HCT116 (cell line): Measurements from ENCODE around the gene KCNAB2. TPM values are rescaled to one million over a fixed set of nuclear protein-coding genes. Genes with fewer than 3 reads are reported as not detected.

ENCODE experiments used
- ATAC-seq: fragments of 200-7000 bp; cut with Tn5 transposase; 2 replicates; pipeline ENCODE4 v1.9.1; 2020; ENCODE audit warnings: mild to moderate bottlenecking, moderate library complexity
- BruUV-seq: library from RNA; stranded (reverse); fragments of 400-500 nt; replicated peaks from 2 replicates; lab custom pipeline; 2021; lab: Mats Ljungman, UMichigan
- CTCF ChIA-PET: fragments of 300-600 bp; sonication (Branson Sonifier 250); formaldehyde crosslinking; loops from one replicate; lab custom pipeline; 2021; ENCODE audit warnings: antibody characterized with exemption; lab: Charles Lee
- POLR2A ChIA-PET: fragments of 300-600, 350-600 bp; sonication (Branson Sonifier 250); formaldehyde crosslinking; loops from one replicate; lab custom pipeline; 2021; ENCODE audit warnings: antibody characterized with exemption; lab: Charles Lee
- RAD21 ChIA-PET, 2 experiments: fragments of 300-600 bp; sonication (Branson Sonifier 250); formaldehyde crosslinking; loops; one replicate each; lab custom pipeline; 2023; ENCODE audit warnings: low total read pairs in 2 of 2; ENCODE audit not compliant: uncharacterized antibody in 2 of 2, unreplicated experiment in 2 of 2, low non-redundant PET in 1 of 2; lab: Charles Lee
- DNase-seq: peaks from one replicate; pipeline ENCODE4 v3.0.0-alpha.2; 2010; ENCODE audit warnings: low read depth, low spot score
- H2AFZ ChIP-seq: fragments of 200-600 bp; shearing (Covaris generic), sonication (generic); 2 replicates; pipeline ENCODE4 v1.6.1; 2017; ENCODE audit warnings: low read depth, mixed run types, mixed read lengths, antibody characterized with exemption, low read length; ENCODE audit not compliant: poor library complexity, severe bottlenecking
- H3K27ac ChIP-seq: 2 replicates; pipeline ENCODE4 v1.5.1; 2012; ENCODE audit warnings: low read depth, low read length
- H3K27me3 ChIP-seq: fragments of 200-600 bp; sonication (generic); 2 replicates; pipeline ENCODE4 v1.6.1; 2016; ENCODE audit warnings: mixed run types, low read length, mixed read lengths; ENCODE audit not compliant: insufficient read depth
- H3K36me3 ChIP-seq, 2 experiments: fragments of 200-500 bp in 1 of 2; fragments of 200-600 bp in 1 of 2; sonication (Bioruptor generic) in 1 of 2; sonication (generic) in 1 of 2; 2 replicates each; pipeline versions ENCODE4 v1.5.1 to v1.6.1; 2014 to 2016; ENCODE audit warnings: low read length in 2 of 2, inconsistent platforms in 1 of 2, mixed read lengths in 1 of 2, mixed run types in 1 of 2; ENCODE audit not compliant: insufficient read depth in 2 of 2, control insufficient read depth in 1 of 2
- H3K4me1 ChIP-seq, 2 experiments: fragments of 200-600 bp in 1 of 2; sonication (generic) in 1 of 2; 2 replicates each; pipeline versions ENCODE4 v1.5.1 to v1.6.1; 2012 to 2017; ENCODE audit warnings: low read length in 2 of 2, inconsistent platforms in 1 of 2, mild to moderate bottlenecking in 1 of 2, mixed read lengths in 1 of 2, mixed run types in 1 of 2, moderate library complexity in 1 of 2; ENCODE audit not compliant: insufficient read depth in 2 of 2, control insufficient read depth in 1 of 2
- H3K4me2 ChIP-seq: fragments of 200-600 bp; sonication (generic); 2 replicates; pipeline ENCODE4 v1.6.1; 2017; ENCODE audit warnings: mixed run types, low read length, mixed read lengths
- H3K4me3 ChIP-seq, 2 experiments: fragments of 200-600 bp in 1 of 2; sonication (generic) in 1 of 2; replicated peaks in 1 of 2; 2 replicates each; pipeline ENCODE4 v1.5.1; 2011 to 2016; ENCODE audit warnings: low read length in 2 of 2, control low read depth in 1 of 2, low read depth in 1 of 2, mild to moderate bottlenecking in 1 of 2, mixed read lengths in 1 of 2, mixed run types in 1 of 2
- H3K79me2 ChIP-seq: fragments of 200-600 bp; sonication (generic); 2 replicates; pipeline ENCODE4 v1.6.1; 2017; ENCODE audit warnings: mild to moderate bottlenecking, mixed run types, low read length, moderate library complexity, mixed read lengths; ENCODE audit not compliant: insufficient read depth
- H3K9ac ChIP-seq: fragments of 200-600 bp; sonication (generic); 2 replicates; pipeline ENCODE4 v1.6.1; 2016; ENCODE audit warnings: low read length, mixed read lengths
- H3K9me2 ChIP-seq: fragments of 200-600 bp; sonication (generic), shearing (Covaris generic); 2 replicates; pipeline ENCODE4 v1.6.1; 2017; ENCODE audit warnings: mixed run types, mild to moderate bottlenecking, moderate library complexity; ENCODE audit not compliant: insufficient read depth
- H3K9me3 ChIP-seq, 2 experiments: fragments of 200-500 bp in 1 of 2; fragments of 200-600 bp in 1 of 2; sonication (Bioruptor generic) in 1 of 2; sonication (generic) in 1 of 2; 2 replicates each; pipeline ENCODE4 v1.6.1; 2014 to 2017; ENCODE audit warnings: low read length in 2 of 2, mixed read lengths in 2 of 2, inconsistent platforms in 1 of 2, low read depth in 1 of 2, mild to moderate bottlenecking in 1 of 2, mixed run types in 1 of 2, moderate library complexity in 1 of 2; ENCODE audit not compliant: control insufficient read depth in 1 of 2, insufficient read depth in 1 of 2
- H4K20me1 ChIP-seq: fragments of 200-600 bp; sonication (generic), shearing (Covaris generic); 2 replicates; pipeline ENCODE4 v1.6.1; 2017; ENCODE audit warnings: mixed run types, mild to moderate bottlenecking, moderate library complexity; ENCODE audit not compliant: insufficient read depth
- CBX3 ChIP-seq: IDR thresholded peaks from 2 replicates; pipeline ENCODE4 v1.6.1; 2012; ENCODE audit warnings: low read depth
- CEBPB ChIP-seq: IDR thresholded peaks from 2 replicates; pipeline ENCODE4 v1.6.1; 2012; ENCODE audit warnings: low read depth
- ELF1 ChIP-seq: IDR thresholded peaks from 2 replicates; pipeline ENCODE4 v1.6.1; 2012; ENCODE audit warnings: low read depth, borderline replicate concordance
- EZH2 ChIP-seq: fragments of 200-600 bp; sonication (generic); IDR thresholded peaks from 2 replicates; pipeline ENCODE4 v1.6.1; 2017; ENCODE audit warnings: antibody characterized with exemption, mixed run types
- EZH2phosphoT487 ChIP-seq: fragments of 200-600 bp; IDR thresholded peaks from 2 replicates; pipeline ENCODE4 v1.6.1; 2018; ENCODE audit warnings: antibody characterized with exemption, borderline replicate concordance
- POLR2A ChIP-seq: IDR thresholded peaks from 2 replicates; pipeline ENCODE4 v1.7.0; 2011; ENCODE audit warnings: borderline replicate concordance; ENCODE audit not compliant: insufficient read depth, insufficient read length; ENCODE audit errors: extremely low read depth
- POLR2AphosphoS5 ChIP-seq: IDR thresholded peaks from 2 replicates; pipeline ENCODE4 v1.6.1; 2011; ENCODE audit warnings: mild to moderate bottlenecking, low read depth, low read length, moderate library complexity
- RAD21 ChIP-seq: IDR thresholded peaks from 2 replicates; pipeline ENCODE4 v1.6.1; 2012; ENCODE audit warnings: low read depth, mild to moderate bottlenecking
- REST ChIP-seq: IDR thresholded peaks from 2 replicates; pipeline ENCODE4 v1.6.1; 2012; ENCODE audit warnings: low read depth
- SIN3A ChIP-seq: IDR thresholded peaks from 2 replicates; pipeline ENCODE4 v1.6.1; 2012; ENCODE audit warnings: low read depth
- TCF7L2 ChIP-seq: IDR thresholded peaks from 2 replicates; pipeline ENCODE4 v1.7.0; 2011; ENCODE audit warnings: borderline replicate concordance, inconsistent platforms; ENCODE audit not compliant: insufficient read depth, insufficient read length; ENCODE audit errors: extremely low read depth
- YY1 ChIP-seq: IDR thresholded peaks from 2 replicates; pipeline ENCODE4 v1.6.1; 2011; ENCODE audit warnings: low read length, low read depth, moderate library complexity, mild to moderate bottlenecking; ENCODE audit not compliant: insufficient replicate concordance; ENCODE audit errors: extremely low read depth
- ZFX ChIP-seq: fragments of 450-650 bp; IDR thresholded peaks from 2 replicates; pipeline ENCODE4 v1.6.1; 2017
- intact Hi-C: fragments of 100-400 bp; cut with micrococcal nuclease; formaldehyde crosslinking; loops from 2 replicates; pipeline ENCODE4 v1.10.0; 2022
- total RNA-seq: library from RNA; stranded (reverse); gene quantifications from one replicate; pipeline ENCODE4 v1.2.1, GENCODE V29; 2021; ENCODE audit not compliant: unreplicated experiment
- TF ChIP-seq, protein P1 (sequence below): IDR thresholded peaks from 2 replicates; pipeline ENCODE4 v1.6.1; 2012
- TF ChIP-seq, protein P2 (sequence below), 3 experiments: fragments of 200-600 bp in 1 of 3; sonication (generic) in 1 of 3; IDR thresholded peaks in 2 of 3; conservative IDR thresholded peaks in 1 of 3; 2 replicates each; pipeline ENCODE4 v1.5.1; 2012 to 2017; ENCODE audit warnings: low read depth in 2 of 3, low read length in 2 of 3, antibody characterized with exemption in 1 of 3, borderline replicate concordance in 1 of 3, control low read depth in 1 of 3, mild to moderate bottlenecking in 1 of 3, mixed read lengths in 1 of 3, mixed run types in 1 of 3, moderate library complexity in 1 of 3; ENCODE audit not compliant: insufficient read depth in 1 of 3

Gene KCNAB2
- total RNA-seq, 1 experiment from 2014 or later: 18.1 TPM

DNA sequence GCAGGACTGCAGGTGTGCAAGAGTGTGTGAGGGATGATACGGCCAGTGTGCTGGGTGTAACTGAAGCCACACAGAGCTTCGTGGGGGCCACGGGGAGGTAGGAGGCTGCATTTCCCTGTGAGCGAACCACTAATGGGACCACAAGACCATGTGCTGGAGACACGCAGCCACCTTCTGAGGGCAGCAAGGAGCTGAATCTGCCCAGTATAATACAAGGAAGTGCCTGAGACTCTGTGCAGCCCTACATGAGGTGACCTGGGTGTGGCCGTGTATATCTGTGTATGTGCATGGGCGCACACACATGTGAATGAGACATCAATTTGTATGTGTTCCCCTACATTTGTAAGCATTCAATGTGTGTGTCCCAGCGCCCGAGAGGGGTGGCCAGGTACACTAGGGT, 83.6 kb downstream of the KCNAB2 start:
- Histone ChIP-seq H3K27ac (no peak overlapping the region), H3K9me2 (no peaks in the 10 kb centered on the region), H2AFZ (no peak overlapping the region), H3K27me3 (no peaks in the 10 kb centered on the region), H4K20me1 (no peaks in the 10 kb centered on the region), H3K4me3 (no peak overlapping the region), H3K4me1 (peaks cover 8 to 15% of the 10 kb centered on the region in 2 experiments; a peak in 3 of 4 replicates), H3K79me2 (no peaks in the 10 kb centered on the region), H3K36me3 (no peaks in the 10 kb centered on the region)
- RAD21 ChIA-PET: no interaction called here
- intact Hi-C loops: no loop called here
- BruUV-seq: no TSS peak
- no peak for DNase-seq
- CTCF ChIA-PET: no interaction called here
- POLR2A ChIA-PET: no interaction called here
- TF ChIP-seq, protein P1, sequence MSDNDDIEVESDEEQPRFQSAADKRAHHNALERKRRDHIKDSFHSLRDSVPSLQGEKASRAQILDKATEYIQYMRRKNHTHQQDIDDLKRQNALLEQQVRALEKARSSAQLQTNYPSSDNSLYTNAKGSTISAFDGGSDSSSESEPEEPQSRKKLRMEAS: no peak
- no peak for TF ChIP-seq CEBPB
- TF ChIP-seq SIN3A: no peak
- TF ChIP-seq CBX3: no peak
- no peak for TF ChIP-seq ELF1
- TF ChIP-seq, all 23 proteins: peak for 0
- ATAC-seq: no peak
- Histone ChIP-seq H3K4me2 (no peak overlapping the region), H3K9ac (no peak overlapping the region), H3K9me3 (peaks cover 0 to 8% of the 10 kb centered on the region in 2 experiments; a peak in 2 of 4 replicates)

DNA sequence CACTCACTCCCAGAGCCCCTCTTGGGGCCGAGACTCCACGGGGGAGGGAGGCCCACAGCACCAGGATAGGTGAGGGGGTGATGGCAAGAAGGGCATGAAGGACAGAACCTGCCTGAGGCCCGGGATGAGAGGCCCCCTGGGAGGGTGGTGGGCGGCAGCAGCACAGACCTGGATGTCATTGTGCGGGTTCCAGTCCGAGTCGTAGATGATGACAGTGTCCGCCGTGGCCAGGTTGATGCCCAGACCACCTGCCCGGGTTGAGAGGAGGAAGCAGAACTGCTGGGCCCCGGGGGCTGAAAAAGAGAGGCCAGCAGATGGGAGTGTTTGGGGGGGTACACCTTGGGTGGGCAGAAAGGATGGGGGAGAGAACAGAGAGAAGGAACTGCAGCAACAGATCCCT, 84.3 kb downstream of the KCNAB2 start:
- ChIA-PET POLR2A (no interaction called here), RAD21 (no interaction called here)
- Histone ChIP-seq H3K27ac (no peak overlapping the region), H2AFZ (no peak overlapping the region), H3K9me3 (peaks cover 0 to 8% of the 10 kb centered on the region in 2 experiments; a peak in 2 of 4 replicates), H3K4me2 (no peak overlapping the region), H3K9me2 (no peaks in the 10 kb centered on the region), H3K9ac (no peak overlapping the region), H3K4me3 (no peak overlapping the region), H3K4me1 (peaks cover 8 to 15% of the 10 kb centered on the region in 2 experiments; a peak in 3 of 4 replicates), H3K36me3 (no peaks in the 10 kb centered on the region)
- DNase-seq: no peak
- BruUV-seq: no TSS peak
- TF ChIP-seq TCF7L2 (no peak), REST (no peak), POLR2A (no peak), YY1 (no peak), RAD21 (no peak), EZH2 (no peak), POLR2AphosphoS5 (no peak), ZFX (no peak), ELF1 (no peak), CBX3 (no peak), EZH2phosphoT487 (no peak)
- TF ChIP-seq, protein P2, sequence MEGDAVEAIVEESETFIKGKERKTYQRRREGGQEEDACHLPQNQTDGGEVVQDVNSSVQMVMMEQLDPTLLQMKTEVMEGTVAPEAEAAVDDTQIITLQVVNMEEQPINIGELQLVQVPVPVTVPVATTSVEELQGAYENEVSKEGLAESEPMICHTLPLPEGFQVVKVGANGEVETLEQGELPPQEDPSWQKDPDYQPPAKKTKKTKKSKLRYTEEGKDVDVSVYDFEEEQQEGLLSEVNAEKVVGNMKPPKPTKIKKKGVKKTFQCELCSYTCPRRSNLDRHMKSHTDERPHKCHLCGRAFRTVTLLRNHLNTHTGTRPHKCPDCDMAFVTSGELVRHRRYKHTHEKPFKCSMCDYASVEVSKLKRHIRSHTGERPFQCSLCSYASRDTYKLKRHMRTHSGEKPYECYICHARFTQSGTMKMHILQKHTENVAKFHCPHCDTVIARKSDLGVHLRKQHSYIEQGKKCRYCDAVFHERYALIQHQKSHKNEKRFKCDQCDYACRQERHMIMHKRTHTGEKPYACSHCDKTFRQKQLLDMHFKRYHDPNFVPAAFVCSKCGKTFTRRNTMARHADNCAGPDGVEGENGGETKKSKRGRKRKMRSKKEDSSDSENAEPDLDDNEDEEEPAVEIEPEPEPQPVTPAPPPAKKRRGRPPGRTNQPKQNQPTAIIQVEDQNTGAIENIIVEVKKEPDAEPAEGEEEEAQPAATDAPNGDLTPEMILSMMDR (IDR thresholded peaks at IDR 0.05 in 2 of 3, conservative IDR thresholded peaks at IDR 0.05 in 1 of 3; ENCODE audit: borderline replicate concordance in 1 of 3, insufficient read depth in 1 of 3, low read depth in 2 of 3, low read length in 2 of 3): no peak
- TF ChIP-seq, protein P1: no peak
- TF ChIP-seq, all 23 proteins: peak for 0
- no peaks in the 10 kb centered on the region for H3K79me2 ChIP-seq
- CTCF ChIA-PET: no interaction called here
- no peaks in the 10 kb centered on the region for H3K27me3 ChIP-seq
- intact Hi-C loops: no loop called here
- no peak for ATAC-seq
- no peaks in the 10 kb centered on the region for H4K20me1 ChIP-seq
